Tibial artery (tissue), 4 donors: ENCODE data around the gene COA5.

Source experiments
- DNase-seq, 2 donors: peaks; one replicate each; pipeline ENCODE4 v3.0.0-alpha.2; 2019
- H3K27ac ChIP-seq, 2 donors: fragments of 200-600 bp; sonication (generic) in 1 of 2; 1 replicate in 1 of 2; 2 replicates in 1 of 2; pipeline ENCODE4 v1.5.1; 2018 to 2019; ENCODE audit warnings: mild to moderate bottlenecking in 1 of 2
- H3K27me3 ChIP-seq, 2 donors: fragments of 200-600 bp; sonication (generic) in 1 of 2; one replicate each; pipeline versions ENCODE4 v1.5.1 to v1.6.0; 2016 to 2019
- H3K36me3 ChIP-seq, 3 donors: fragments of 200-600 bp; sonication (generic) in 2 of 3; one replicate each; pipeline ENCODE4 v1.5.1; 2016 to 2019; ENCODE audit warnings: mild to moderate bottlenecking in 2 of 3
- H3K4me1 ChIP-seq, 4 donors: fragments of 200-600 bp; sonication (generic) in 2 of 4; 1 replicate in 3 of 4; 2 replicates in 1 of 4; pipeline ENCODE4 v1.5.1; 2016 to 2019
- H3K4me3 ChIP-seq, 2 donors: fragments of 200-600 bp; sonication (generic) in 1 of 2; 1 replicate in 1 of 2; 2 replicates in 1 of 2; pipeline ENCODE4 v1.5.1; 2018 to 2019; ENCODE audit warnings: mild to moderate bottlenecking in 2 of 2
- H3K9me3 ChIP-seq, 3 donors: fragments of 200-600 bp; sonication (generic) in 1 of 3; one replicate each; pipeline ENCODE4 v1.5.1; 2016 to 2019
- intact Hi-C: fragments of 100-400 bp; cut with DNase I; formaldehyde crosslinking; loops from one replicate; pipeline ENCODE4 v1.15.0; 2023; ENCODE audit warnings: low total_unique reads
- TF ChIP-seq, protein P1 (sequence below), 2 experiments: fragments of 200-600 bp in 1 of 2; fragments of 450-650 bp in 1 of 2; IDR thresholded peaks; one replicate each; pipeline ENCODE4 v1.5.1; 2017 to 2019; ENCODE audit warnings: antibody characterized with exemption in 2 of 2, mild to moderate bottlenecking in 1 of 2, moderate library complexity in 1 of 2

The COA5 gene

DNA sequence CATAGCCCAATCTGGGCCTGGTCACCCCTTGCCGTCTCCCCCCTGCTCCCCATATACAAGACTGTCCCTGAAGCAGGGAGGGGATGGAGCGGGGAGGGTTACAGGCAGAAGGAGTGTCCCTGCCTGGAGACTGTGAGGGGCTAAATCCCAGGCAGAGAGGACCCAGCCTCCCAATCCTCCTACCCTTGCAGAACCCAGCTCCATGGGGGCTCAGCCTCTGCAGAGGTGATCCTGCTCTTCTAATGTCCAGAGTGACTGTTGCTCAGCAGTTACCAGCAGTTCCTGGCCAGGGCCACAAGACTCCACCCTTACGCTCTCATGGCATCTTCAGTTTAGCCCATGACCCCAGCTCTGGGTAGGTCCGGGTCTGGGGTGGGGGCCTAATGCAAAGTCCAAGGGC is 58.1 kb downstream of the COA5 start:
- intact Hi-C loops = no loop called here
- Histone ChIP-seq H3K27me3 (no peaks in the 10 kb centered on the region), H3K27ac (no peak overlapping the region), H3K4me1 (no peaks in the 10 kb centered on the region), H3K4me3 (no peak overlapping the region), H3K36me3 (peaks cover 45 to 94% (median 77%) of the 10 kb centered on the region in 3 donors), H3K9me3 (no peaks in the 10 kb centered on the region)
- TF ChIP-seq, protein P1, sequence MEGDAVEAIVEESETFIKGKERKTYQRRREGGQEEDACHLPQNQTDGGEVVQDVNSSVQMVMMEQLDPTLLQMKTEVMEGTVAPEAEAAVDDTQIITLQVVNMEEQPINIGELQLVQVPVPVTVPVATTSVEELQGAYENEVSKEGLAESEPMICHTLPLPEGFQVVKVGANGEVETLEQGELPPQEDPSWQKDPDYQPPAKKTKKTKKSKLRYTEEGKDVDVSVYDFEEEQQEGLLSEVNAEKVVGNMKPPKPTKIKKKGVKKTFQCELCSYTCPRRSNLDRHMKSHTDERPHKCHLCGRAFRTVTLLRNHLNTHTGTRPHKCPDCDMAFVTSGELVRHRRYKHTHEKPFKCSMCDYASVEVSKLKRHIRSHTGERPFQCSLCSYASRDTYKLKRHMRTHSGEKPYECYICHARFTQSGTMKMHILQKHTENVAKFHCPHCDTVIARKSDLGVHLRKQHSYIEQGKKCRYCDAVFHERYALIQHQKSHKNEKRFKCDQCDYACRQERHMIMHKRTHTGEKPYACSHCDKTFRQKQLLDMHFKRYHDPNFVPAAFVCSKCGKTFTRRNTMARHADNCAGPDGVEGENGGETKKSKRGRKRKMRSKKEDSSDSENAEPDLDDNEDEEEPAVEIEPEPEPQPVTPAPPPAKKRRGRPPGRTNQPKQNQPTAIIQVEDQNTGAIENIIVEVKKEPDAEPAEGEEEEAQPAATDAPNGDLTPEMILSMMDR (IDR thresholded peaks at IDR 0.05) = no peak
- peak; percentile 7 to 53 for DNase-seq
